HG02852 (cell line): ENCODE data around the gene TTLL4.
A peak's percentile ranks its signal among the peaks of the same experiment; 100 is the strongest.
"Not testable (repeated sequence)": the region's sequence is repeated elsewhere in the genome, so short reads cannot be mapped to it uniquely, and the experiment has no call there.

Experiments
- ATAC-seq: cut with Tn5 transposase; IDR thresholded peaks from one replicate; pipeline ENCODE4 v1.9.1; 2021; ENCODE audit warnings: mild to moderate bottlenecking, moderate library complexity; ENCODE audit not compliant: unreplicated experiment

The TTLL4 gene, protein sequence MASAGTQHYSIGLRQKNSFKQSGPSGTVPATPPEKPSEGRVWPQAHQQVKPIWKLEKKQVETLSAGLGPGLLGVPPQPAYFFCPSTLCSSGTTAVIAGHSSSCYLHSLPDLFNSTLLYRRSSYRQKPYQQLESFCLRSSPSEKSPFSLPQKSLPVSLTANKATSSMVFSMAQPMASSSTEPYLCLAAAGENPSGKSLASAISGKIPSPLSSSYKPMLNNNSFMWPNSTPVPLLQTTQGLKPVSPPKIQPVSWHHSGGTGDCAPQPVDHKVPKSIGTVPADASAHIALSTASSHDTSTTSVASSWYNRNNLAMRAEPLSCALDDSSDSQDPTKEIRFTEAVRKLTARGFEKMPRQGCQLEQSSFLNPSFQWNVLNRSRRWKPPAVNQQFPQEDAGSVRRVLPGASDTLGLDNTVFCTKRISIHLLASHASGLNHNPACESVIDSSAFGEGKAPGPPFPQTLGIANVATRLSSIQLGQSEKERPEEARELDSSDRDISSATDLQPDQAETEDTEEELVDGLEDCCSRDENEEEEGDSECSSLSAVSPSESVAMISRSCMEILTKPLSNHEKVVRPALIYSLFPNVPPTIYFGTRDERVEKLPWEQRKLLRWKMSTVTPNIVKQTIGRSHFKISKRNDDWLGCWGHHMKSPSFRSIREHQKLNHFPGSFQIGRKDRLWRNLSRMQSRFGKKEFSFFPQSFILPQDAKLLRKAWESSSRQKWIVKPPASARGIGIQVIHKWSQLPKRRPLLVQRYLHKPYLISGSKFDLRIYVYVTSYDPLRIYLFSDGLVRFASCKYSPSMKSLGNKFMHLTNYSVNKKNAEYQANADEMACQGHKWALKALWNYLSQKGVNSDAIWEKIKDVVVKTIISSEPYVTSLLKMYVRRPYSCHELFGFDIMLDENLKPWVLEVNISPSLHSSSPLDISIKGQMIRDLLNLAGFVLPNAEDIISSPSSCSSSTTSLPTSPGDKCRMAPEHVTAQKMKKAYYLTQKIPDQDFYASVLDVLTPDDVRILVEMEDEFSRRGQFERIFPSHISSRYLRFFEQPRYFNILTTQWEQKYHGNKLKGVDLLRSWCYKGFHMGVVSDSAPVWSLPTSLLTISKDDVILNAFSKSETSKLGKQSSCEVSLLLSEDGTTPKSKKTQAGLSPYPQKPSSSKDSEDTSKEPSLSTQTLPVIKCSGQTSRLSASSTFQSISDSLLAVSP

DNA sequence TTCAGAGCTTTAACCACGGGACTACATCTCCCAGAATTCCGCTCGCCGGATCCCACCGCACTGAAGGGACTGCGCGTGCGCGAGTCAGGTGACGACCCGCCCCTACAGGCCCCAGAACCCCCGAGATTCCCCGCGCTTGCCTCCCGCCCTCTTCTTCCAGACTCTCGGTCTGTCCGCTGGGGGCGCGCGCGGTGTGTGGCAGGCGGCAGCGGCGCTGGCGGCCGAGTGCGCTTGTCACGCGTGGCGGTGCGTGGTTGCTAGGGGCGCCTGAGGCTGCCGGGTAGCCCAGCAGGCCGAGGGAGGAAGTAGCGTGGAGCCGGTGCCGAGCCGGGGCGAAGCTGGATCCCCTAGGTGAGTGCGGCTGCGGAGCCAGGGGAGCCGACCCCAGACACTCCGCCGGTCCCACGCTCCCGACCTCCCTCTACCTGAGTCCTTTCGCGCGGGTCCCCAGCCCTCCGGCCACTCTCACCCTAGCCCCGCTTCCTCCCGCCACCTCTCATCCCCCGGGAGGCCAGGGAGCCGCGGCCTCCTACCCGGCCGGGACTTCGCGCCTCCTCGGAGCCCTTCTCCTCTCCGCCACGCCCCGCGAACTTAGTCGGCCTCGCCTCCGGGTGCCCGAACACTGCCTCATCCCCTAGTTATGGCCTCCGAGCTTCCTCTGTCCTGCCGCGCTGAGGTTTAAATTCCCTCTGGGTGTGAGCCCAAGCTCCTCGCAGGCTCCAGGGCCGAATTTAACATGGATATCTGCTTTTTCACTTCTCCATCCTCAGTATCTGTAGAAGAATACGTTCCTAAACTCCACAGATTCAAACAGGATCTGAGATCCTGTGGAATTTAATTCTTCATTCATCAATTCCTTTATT, at the start of gene TTLL4:
TTLL4 (plus strand) TSS at position 149 of the 863 bp plus-strand sequence. CDS start 26,842 bp downstream, outside the sequence.
- ATAC-seq = peak; percentile 88

GRCh38 chr2:218662377-218662776, 48.3 kb upstream of the TTLL4 start:
- no peak for ATAC-seq

- no peak for ATAC-seq
These were observed 47.8 kb upstream of the TTLL4 start for GRCh38 chr2:218662827-218663226.

DNA sequence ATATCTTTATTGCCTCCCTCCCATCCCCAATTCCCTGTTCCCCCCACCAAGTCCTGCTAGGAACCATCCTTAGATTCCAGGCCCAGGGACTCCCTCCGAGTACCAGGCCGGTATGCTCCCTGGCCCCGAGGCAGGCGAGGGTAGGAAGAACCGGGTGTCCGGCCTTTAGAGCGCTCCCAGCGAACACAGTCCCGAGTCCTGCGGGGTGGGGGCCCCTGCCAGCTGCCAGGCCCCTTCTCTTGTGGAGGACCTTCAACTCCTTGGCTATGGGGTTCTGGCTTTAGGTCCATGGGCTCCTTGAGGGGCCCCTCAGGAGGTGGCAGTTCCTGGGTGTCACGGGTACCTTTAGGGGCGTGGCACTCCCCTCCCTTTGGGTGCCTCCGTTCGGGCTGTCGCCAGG, 46.7 kb upstream of the TTLL4 start:
- ATAC-seq = no peak

- no peak for ATAC-seq
These were observed 46.0 kb upstream of the TTLL4 start for GRCh38 chr2:218664653-218665052.

DNA sequence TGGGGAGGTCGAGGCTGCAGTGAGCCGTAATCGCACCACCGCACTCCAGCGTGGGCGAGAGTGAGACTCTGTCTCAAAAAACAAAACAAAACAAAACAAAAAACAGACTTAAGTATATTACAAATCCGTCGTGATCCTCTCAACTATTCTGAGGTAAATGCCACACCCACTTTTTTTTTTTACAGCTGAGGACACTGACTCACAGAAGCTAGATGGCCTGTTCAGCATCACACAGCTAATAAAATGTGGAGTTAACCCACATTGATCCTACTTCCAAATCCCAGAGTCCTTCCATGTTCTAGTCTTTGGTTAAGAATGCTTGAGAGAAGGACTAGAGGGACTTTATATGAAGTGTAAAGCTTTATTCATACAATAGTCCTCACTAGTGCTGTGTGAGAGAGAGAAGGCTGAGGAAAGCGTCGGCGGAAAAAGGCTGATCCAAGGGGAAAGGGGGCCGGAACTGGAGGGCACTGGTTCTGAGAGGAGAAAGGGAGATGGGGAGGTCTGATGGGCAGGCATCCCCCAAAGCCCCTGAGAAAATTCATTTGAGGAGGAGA, 39.5 kb upstream of the TTLL4 start:
- no peak for ATAC-seq

- ATAC-seq = peak; percentile 99
These were observed 38.7 kb upstream of the TTLL4 start, which contains the start of the genes RNF25 and STK36 for GRCh38 chr2:218671654-218672566. TSS of gene RNF25 (minus strand) at chr2:218672002. CDS start at chr2:218671970, 32 bp downstream. TSS of gene STK36 (plus strand) at chr2:218672086. CDS start at chr2:218672830, 744 bp downstream.

DNA sequence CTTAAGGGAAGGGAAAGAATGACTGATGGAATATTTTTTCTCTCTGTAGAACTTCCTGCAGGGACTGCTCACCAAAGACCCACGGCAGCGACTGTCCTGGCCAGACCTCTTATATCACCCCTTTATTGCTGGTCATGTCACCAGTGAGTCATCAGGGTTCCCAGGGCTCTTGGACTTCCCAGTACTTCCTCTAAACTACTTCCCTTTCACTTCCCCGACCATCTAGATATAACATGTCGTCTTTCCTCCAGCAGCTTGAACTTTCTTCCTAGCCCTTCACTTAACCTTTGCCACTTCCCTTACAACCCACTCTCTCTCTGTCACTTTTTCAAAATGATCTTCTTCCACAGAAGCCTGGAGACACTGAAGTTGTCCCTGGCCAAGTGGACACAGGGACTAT, 31.5 kb upstream of the TTLL4 start:
- no peak for ATAC-seq

- no peak for ATAC-seq
These were observed 30.6 kb upstream of the TTLL4 start for GRCh38 chr2:218680061-218680460.

DNA sequence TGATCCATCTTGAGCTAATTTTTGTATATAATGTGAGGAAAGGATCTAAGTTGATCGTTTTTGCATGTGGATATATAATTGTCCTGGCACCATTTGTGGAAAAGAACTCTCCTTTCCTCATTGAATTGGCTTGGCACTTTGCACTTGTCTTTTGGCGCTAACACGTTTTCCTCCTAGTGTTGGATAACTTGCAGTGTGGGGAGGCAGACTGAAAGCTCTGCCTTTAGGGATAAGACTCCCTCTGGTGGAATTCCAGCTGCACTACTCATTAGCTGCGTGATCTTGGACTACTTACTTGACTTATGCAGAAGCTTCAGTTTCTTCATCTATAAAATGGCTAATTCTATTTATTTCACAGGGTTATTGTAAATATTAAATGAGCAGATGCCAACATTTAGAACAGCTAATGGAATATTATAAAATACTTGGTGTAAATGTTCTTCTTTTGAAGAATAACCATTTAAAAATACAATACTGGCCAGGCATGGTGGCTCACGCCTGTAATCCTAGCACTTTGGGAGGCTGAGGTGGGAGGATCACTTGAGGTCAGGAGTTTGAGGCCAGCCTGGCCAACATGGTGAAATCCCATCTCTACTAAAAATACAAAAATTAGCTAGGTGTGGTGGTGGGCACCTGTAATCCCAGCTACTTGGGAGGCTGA, 23.1 kb upstream of the TTLL4 start:
- not testable (repeated sequence) for ATAC-seq

DNA sequence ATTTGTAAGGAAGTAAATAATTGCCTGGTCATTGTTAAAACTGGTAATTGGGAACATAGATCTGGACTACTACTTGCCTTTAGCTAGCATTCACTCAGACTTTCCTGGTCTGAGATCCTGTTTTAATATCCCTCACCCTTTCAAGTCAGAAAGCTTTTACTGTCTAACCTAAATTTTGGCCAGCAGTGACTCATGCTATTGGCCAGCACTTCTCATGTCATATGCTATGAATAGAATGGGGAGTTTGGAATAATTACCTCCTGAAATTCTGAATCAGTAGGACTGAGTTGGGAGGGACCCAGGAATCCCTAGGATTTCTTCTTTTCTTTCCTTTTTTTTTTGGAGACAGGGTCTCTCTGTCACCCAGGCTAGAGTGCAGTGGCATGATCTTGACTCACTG, 19.4 kb upstream of the TTLL4 start:
- no peak for ATAC-seq

- no peak for ATAC-seq
These were observed 16.1 kb upstream of the TTLL4 start for GRCh38 chr2:218694405-218695145.

DNA sequence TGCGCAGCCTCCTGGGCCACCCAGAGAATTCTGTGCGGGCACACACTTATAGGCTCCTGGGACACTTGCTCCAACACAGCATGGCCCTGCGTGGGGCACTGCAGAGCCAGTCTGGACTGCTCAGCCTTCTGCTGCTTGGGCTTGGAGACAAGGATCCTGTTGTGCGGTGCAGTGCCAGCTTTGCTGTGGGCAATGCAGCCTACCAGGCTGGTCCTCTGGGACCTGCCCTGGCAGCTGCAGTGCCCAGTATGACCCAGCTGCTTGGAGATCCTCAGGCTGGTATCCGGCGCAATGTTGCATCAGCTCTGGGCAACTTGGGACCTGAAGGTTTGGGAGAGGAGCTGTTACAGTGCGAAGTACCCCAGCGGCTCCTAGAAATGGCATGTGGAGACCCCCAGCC, 11.8 kb upstream of the TTLL4 start:
- no peak for ATAC-seq

DNA sequence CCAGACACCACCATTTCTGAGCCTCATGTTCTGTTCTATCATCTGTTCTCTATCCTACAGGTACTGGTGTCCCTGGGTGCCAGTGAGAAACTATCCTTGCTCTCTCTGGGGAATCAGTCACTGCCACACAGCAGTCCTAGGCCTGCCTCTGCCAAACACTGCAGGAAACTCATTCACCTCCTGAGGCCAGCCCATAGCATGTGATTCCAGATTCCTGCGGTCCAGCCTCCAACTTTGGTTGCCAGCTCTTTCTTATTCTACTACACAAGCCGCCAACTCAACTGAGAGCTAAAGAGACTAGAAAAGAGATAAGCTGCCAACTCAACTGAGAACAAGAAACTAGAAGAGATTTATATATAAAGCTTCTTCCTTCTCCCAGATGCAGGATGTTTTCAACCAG, 8.8 kb upstream of the TTLL4 start:
- no peak for ATAC-seq

DNA sequence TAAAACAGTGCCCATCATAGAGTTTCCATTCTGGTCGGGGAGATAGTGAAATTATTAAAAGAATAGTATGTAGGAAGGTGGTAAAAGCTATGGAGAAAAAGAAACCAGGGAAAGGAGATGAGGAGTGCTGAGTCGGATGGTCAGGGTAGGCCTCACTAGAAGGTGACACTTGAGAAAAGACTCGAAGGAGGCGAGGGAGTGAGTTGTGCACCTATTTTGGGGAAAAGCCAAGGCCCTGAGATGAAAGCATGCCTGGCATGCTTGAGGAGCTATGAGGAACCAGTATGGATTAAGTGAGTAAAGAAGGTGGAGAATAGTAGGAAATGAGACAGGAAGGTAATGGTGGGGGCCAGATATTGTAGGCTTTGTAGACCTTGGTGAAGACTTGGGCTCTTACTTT, 7.3 kb upstream of the TTLL4 start:
- no peak for ATAC-seq

DNA sequence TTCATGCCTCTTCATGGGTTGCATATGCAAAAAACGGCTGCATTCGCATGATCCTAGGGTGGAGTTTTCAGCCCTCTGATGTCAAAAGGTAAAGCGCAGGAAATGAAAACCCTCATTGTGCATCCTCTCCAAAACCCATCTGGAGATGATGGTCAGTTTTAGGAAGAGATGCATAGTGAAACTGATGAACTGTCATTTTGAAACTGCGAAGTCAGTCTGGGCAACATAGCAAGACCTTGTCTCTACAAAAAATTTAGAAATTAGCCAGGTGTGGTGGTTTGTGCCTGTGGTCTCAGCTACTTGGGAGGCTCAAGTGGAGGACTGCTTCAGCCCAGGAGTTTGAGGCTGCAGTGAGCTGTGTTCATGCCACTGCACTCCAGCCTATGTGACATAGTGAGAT, 2.5 kb upstream of the TTLL4 start:
- ATAC-seq = peak; percentile 41

DNA sequence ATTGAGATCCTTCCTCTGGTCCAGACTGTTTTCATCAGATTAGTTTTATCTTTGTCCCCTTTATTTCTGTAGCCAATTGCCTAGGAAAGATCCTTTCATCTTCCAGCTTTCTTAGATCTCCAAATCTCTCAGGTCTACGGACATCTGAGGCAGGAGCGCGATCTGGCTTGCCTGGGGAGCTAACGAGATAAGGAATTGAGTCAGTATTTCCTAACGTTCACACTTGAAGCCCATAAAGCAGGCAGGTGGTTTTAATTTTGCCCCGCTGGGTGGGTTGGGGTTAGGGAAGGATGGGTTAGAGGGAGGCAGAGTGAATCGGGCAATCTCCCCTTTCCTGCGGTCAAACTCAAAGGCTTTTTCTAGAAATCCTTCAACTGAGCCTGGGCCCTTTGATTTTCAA, 727 bp upstream of the TTLL4 start:
- ATAC-seq = no peak

DNA sequence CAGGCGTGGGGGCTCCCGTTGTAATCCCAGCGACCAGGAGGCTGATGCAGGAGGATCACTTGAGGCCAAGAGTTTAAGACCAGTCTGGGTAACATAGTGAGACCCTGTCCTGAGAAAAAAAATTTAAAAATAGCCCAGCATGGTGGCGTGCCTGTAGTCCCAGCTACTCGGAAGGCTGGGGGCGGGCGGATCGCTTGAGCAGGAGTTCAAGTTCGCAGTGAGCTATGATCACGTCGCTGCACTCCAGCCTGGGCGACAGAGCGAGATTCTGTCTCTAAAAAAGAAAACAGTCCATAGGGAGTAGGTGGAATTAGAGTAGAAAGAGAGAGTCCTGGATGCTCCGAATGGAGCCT, 325 bp upstream of the TTLL4 start:
- ATAC-seq = no peak
